HEK293 (cell line): ENCODE measurements around the gene HBZ.

Source experiments
- CTCF ChIA-PET: fragments of 350-600 bp; formaldehyde crosslinking; extraction: SDS; loops from one replicate; lab custom pipeline; 2021; ENCODE audit warnings: antibody characterized with exemption; lab: Yijun Ruan, JAX
- POLR2A ChIA-PET: fragments of 300-600 bp; formaldehyde crosslinking; extraction: SDS; loops from one replicate; lab custom pipeline; 2020; ENCODE audit warnings: antibody characterized with exemption, inconsistent platforms; lab: Yijun Ruan, JAX
- H3K27ac ChIP-seq: fragments of 200-500 bp; sonication (Bioruptor generic); 2 replicates; pipeline ENCODE4 v1.5.1; 2014; ENCODE audit warnings: low read depth, low read length, control low read depth, inconsistent platforms; ENCODE audit errors: extremely low read depth
- H3K36me3 ChIP-seq, 2 experiments: fragments of 200-500 bp in 1 of 2; sonication (Bioruptor generic) in 1 of 2; 1 replicate in 1 of 2; 2 replicates in 1 of 2; pipeline ENCODE4 v1.5.1; 2014 to 2017; ENCODE audit warnings: inconsistent platforms in 2 of 2, low read length in 2 of 2; ENCODE audit not compliant: control insufficient read depth in 2 of 2, insufficient read depth in 1 of 2
- H3K4me1 ChIP-seq: fragments of 200-500 bp; sonication (Bioruptor generic); 2 replicates; pipeline ENCODE4 v1.5.1; 2014; ENCODE audit warnings: mild to moderate bottlenecking, low read length, inconsistent platforms; ENCODE audit not compliant: control insufficient read depth, insufficient read depth
- H3K4me3 ChIP-seq: 2 replicates; pipeline ENCODE4 v1.5.1; 2011; ENCODE audit warnings: low read depth, mild to moderate bottlenecking, control low read depth, low read length, moderate library complexity
- H3K9me3 ChIP-seq: fragments of 200-500 bp; sonication (Bioruptor generic); 2 replicates; pipeline ENCODE4 v1.5.1; 2014; ENCODE audit warnings: low read depth, low read length, inconsistent platforms; ENCODE audit not compliant: control insufficient read depth, insufficient read depth
- BCL11A ChIP-seq: fragments of 450-650 bp; formaldehyde crosslinking; IDR thresholded peaks from 2 replicates; pipeline ENCODE4 v1.5.1; 2016; ENCODE audit warnings: low read depth, missing biosample characterization, missing genetic modification characterization
- SP2 ChIP-seq: fragments of 450-650 bp; formaldehyde crosslinking; IDR thresholded peaks from 2 replicates; pipeline ENCODE4 v1.5.1; 2016; ENCODE audit warnings: missing biosample characterization, missing genetic modification characterization
- SP7 ChIP-seq: fragments of 450-650 bp; formaldehyde crosslinking; IDR thresholded peaks from 2 replicates; pipeline ENCODE4 v1.5.1; 2016; ENCODE audit warnings: missing biosample characterization, missing genetic modification characterization
- TRIM28 ChIP-seq: IDR thresholded peaks from 2 replicates; pipeline ENCODE4 v1.6.1; 2011; ENCODE audit warnings: low read length, control low read depth, borderline replicate concordance
- ZBTB17 ChIP-seq: fragments of 450-650 bp; formaldehyde crosslinking; IDR thresholded peaks from 2 replicates; pipeline ENCODE4 v1.5.1; 2016; ENCODE audit warnings: missing biosample characterization, missing genetic modification characterization
- ZNF112 ChIP-seq: fragments of 450-650 bp; formaldehyde crosslinking; IDR thresholded peaks from 2 replicates; pipeline ENCODE4 v1.5.0; 2017; ENCODE audit warnings: missing biosample characterization, missing genetic modification characterization
- ZNF132 ChIP-seq: fragments of 450-650 bp; formaldehyde crosslinking; IDR thresholded peaks from 2 replicates; pipeline ENCODE4 v1.5.1; 2017; ENCODE audit warnings: missing biosample characterization, missing genetic modification characterization, borderline replicate concordance
- ZNF157 ChIP-seq: fragments of 450-650 bp; formaldehyde crosslinking; IDR thresholded peaks from 2 replicates; pipeline ENCODE4 v1.5.1; 2016; ENCODE audit warnings: missing biosample characterization, missing genetic modification characterization
- ZNF211 ChIP-seq: fragments of 450-650 bp; formaldehyde crosslinking; IDR thresholded peaks from 2 replicates; pipeline ENCODE4 v1.5.1; 2016; ENCODE audit warnings: low read depth, missing biosample characterization, missing genetic modification characterization
- ZNF23 ChIP-seq: fragments of 450-650 bp; formaldehyde crosslinking; IDR thresholded peaks from 2 replicates; pipeline ENCODE4 v1.5.1; 2016; ENCODE audit warnings: missing biosample characterization, missing genetic modification characterization, borderline replicate concordance
- ZNF248 ChIP-seq: fragments of 450-650 bp; formaldehyde crosslinking; IDR thresholded peaks from 2 replicates; pipeline ENCODE4 v1.5.1; 2017; ENCODE audit warnings: missing biosample characterization, missing genetic modification characterization
- ZNF302 ChIP-seq: fragments of 450-650 bp; formaldehyde crosslinking; IDR thresholded peaks from 2 replicates; pipeline ENCODE4 v1.5.1; 2016; ENCODE audit warnings: missing biosample characterization, missing genetic modification characterization, low read depth
- ZNF404 ChIP-seq: fragments of 450-650 bp; formaldehyde crosslinking; IDR thresholded peaks from 2 replicates; pipeline ENCODE4 v1.5.1; 2017; ENCODE audit warnings: missing biosample characterization, missing genetic modification characterization
- ZNF561 ChIP-seq: fragments of 450-650 bp; IDR thresholded peaks from 2 replicates; pipeline ENCODE4 v1.5.1; 2018; ENCODE audit warnings: missing biosample characterization, missing genetic modification characterization, borderline replicate concordance
- ZNF571 ChIP-seq: fragments of 450-650 bp; formaldehyde crosslinking; IDR thresholded peaks from 2 replicates; pipeline ENCODE4 v1.5.0; 2017; ENCODE audit warnings: missing biosample characterization, missing genetic modification characterization
- ZNF610 ChIP-seq: fragments of 450-650 bp; formaldehyde crosslinking; IDR thresholded peaks from 2 replicates; pipeline ENCODE4 v1.5.1; 2016; ENCODE audit warnings: missing biosample characterization, missing genetic modification characterization, borderline replicate concordance
- ZNF629 ChIP-seq: fragments of 450-650 bp; formaldehyde crosslinking; IDR thresholded peaks from 2 replicates; pipeline ENCODE4 v1.5.1; 2017; ENCODE audit warnings: missing biosample characterization, missing genetic modification characterization
- ZNF658 ChIP-seq: fragments of 450-650 bp; formaldehyde crosslinking; IDR thresholded peaks from 2 replicates; pipeline ENCODE4; 2016; ENCODE audit warnings: missing biosample characterization, missing genetic modification characterization
- ZNF660 ChIP-seq: fragments of 450-650 bp; IDR thresholded peaks from 2 replicates; pipeline ENCODE4 v1.5.1; 2018; ENCODE audit warnings: missing biosample characterization, mild to moderate bottlenecking, missing genetic modification characterization
- ZNF664 ChIP-seq: fragments of 450-650 bp; formaldehyde crosslinking; IDR thresholded peaks from 2 replicates; pipeline ENCODE4 v1.5.1; 2016; ENCODE audit warnings: missing biosample characterization, missing genetic modification characterization
- ZNF791 ChIP-seq: fragments of 450-650 bp; formaldehyde crosslinking; IDR thresholded peaks from 2 replicates; pipeline ENCODE4 v1.5.1; 2016; ENCODE audit warnings: missing biosample characterization, missing genetic modification characterization
- ZSCAN16 ChIP-seq: fragments of 450-650 bp; formaldehyde crosslinking; IDR thresholded peaks from 2 replicates; pipeline ENCODE4 v1.5.1; 2016; ENCODE audit warnings: missing biosample characterization, missing genetic modification characterization
- TF ChIP-seq, protein P1 (sequence below): fragments of 450-650 bp; formaldehyde crosslinking; conservative IDR thresholded peaks from 2 replicates; pipeline ENCODE4 v1.5.1; 2016; ENCODE audit warnings: low read depth, missing biosample characterization, missing genetic modification characterization
- TF ChIP-seq, protein P2 (sequence below): fragments of 450-650 bp; formaldehyde crosslinking; IDR thresholded peaks from 2 replicates; pipeline ENCODE4 v1.5.0; 2017; ENCODE audit warnings: missing biosample characterization, missing genetic modification characterization, borderline replicate concordance
- TF ChIP-seq, protein P3 (sequence below): fragments of 450-650 bp; formaldehyde crosslinking; IDR thresholded peaks from 2 replicates; pipeline ENCODE4 v1.5.1; 2016; ENCODE audit warnings: missing biosample characterization, missing genetic modification characterization

HBZ gene

DNA sequence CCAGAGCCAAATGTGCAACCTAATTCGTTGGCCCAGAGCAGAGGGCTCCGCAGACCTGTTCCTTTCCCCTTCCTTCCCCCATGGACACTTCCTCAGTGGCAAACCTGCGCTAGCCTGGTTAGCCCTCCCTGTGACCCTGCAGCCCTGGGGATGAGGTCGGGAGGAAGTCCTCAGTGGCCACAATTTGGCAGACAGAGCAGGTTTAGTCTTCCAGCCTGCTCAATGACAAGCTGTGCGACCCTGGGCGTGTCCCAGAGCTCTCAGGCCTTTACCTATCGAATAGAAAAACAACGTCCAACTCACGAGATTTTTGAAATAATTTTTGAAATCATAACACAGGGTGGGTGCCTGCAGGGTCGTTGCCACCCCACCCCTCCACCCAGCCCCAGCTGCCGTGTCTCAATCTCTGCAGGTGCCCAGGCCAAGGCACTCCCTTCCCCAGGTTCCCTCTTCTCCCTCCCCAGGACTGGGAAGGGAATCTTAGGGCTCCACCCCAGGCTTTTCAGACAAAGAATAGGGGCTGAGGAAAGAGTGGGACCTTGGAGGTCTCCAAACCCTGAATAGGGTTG, 14.8 kb downstream of the HBZ start:
- POLR2A ChIA-PET, result no interaction called here
- CTCF ChIA-PET, result no interaction called here
- Histone ChIP-seq H3K4me1 (no peaks in the 10 kb centered on the region), H3K27ac (no peak overlapping the region), H3K36me3 (no peaks in the 10 kb centered on the region), H3K4me3 (no peak overlapping the region), H3K9me3 (no peaks in the 10 kb centered on the region)
- TF ChIP-seq ZNF664 (tag by site-specific recombination) (no peak), TRIM28 (no peak), ZNF571 (tag by site-specific recombination) (no peak), BCL11A (tag by site-specific recombination) (no peak)
- TF ChIP-seq, protein P1, sequence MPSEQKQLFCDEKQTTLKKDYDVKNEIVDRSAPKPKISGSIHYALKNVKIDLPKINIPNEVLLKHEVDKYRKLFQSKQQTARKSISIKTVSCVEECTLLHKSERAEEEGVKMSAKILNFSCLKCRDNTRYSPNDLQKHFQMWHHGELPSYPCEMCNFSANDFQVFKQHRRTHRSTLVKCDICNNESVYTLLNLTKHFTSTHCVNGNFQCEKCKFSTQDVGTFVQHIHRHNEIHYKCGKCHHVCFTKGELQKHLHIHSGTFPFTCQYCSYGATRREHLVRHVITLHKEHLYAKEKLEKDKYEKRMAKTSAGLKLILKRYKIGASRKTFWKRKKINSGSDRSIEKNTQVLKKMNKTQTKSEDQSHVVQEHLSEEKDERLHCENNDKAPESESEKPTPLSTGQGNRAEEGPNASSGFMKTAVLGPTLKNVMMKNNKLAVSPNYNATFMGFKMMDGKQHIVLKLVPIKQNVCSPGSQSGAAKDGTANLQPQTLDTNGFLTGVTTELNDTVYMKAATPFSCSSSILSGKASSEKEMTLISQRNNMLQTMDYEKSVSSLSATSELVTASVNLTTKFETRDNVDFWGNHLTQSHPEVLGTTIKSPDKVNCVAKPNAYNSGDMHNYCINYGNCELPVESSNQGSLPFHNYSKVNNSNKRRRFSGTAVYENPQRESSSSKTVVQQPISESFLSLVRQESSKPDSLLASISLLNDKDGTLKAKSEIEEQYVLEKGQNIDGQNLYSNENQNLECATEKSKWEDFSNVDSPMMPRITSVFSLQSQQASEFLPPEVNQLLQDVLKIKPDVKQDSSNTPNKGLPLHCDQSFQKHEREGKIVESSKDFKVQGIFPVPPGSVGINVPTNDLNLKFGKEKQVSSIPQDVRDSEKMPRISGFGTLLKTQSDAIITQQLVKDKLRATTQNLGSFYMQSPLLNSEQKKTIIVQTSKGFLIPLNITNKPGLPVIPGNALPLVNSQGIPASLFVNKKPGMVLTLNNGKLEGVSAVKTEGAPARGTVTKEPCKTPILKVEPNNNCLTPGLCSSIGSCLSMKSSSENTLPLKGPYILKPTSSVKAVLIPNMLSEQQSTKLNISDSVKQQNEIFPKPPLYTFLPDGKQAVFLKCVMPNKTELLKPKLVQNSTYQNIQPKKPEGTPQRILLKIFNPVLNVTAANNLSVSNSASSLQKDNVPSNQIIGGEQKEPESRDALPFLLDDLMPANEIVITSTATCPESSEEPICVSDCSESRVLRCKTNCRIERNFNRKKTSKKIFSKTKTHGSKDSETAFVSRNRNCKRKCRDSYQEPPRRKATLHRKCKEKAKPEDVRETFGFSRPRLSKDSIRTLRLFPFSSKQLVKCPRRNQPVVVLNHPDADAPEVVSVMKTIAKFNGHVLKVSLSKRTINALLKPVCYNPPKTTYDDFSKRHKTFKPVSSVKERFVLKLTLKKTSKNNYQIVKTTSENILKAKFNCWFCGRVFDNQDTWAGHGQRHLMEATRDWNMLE, result no peak

DNA sequence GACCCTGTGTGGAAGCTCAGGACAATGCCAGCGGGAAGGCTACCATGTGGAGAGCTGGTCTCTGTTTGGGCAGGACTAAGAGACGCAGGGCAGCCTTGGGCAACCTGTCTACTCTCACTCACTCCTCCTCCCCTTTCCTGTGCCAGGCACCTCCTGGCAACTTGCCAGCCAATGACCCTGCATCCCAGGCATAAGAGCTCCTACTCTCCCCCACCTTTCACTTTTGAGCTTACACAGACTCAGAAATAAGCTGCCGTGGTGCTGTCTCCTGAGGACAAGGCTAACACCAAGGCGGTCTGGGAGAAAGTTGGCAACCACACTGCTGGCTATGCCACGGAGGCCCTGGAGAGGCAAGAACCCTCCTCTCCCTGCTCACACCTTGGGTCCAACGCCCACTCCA, 16.0 kb downstream of the HBZ start:
- ChIA-PET POLR2A (no interaction called here), CTCF (no interaction called here)
- H3K36me3 ChIP-seq, result no peaks in the 10 kb centered on the region
- H3K27ac ChIP-seq, result no peak overlapping the region
- TF ChIP-seq ZNF112 (tag by site-specific recombination) (no peak), ZNF248 (tag by site-specific recombination) (no peak), ZNF211 (tag by site-specific recombination) (no peak), SP7 (tag by site-specific recombination) (no peak), ZNF610 (tag by site-specific recombination) (no peak), ZSCAN16 (tag by site-specific recombination) (no peak), ZNF404 (tag by site-specific recombination) (no peak), ZNF132 (tag by site-specific recombination) (no peak), SP2 (no peak), ZNF23 (tag by site-specific recombination) (no peak), ZNF561 (tag by site-specific recombination) (no peak), ZNF791 (tag by site-specific recombination) (no peak), ZNF157 (tag by site-specific recombination) (no peak), ZNF629 (tag by site-specific recombination) (no peak), ZNF660 (tag by site-specific recombination) (no peak), ZBTB17 (tag by site-specific recombination) (no peak), ZNF658 (no peak), ZNF302 (no peak)
- TF ChIP-seq, protein P2, sequence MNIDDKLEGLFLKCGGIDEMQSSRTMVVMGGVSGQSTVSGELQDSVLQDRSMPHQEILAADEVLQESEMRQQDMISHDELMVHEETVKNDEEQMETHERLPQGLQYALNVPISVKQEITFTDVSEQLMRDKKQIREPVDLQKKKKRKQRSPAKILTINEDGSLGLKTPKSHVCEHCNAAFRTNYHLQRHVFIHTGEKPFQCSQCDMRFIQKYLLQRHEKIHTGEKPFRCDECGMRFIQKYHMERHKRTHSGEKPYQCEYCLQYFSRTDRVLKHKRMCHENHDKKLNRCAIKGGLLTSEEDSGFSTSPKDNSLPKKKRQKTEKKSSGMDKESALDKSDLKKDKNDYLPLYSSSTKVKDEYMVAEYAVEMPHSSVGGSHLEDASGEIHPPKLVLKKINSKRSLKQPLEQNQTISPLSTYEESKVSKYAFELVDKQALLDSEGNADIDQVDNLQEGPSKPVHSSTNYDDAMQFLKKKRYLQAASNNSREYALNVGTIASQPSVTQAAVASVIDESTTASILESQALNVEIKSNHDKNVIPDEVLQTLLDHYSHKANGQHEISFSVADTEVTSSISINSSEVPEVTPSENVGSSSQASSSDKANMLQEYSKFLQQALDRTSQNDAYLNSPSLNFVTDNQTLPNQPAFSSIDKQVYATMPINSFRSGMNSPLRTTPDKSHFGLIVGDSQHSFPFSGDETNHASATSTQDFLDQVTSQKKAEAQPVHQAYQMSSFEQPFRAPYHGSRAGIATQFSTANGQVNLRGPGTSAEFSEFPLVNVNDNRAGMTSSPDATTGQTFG (tag by site-specific recombination), result no peak
- TF ChIP-seq, protein P3, sequence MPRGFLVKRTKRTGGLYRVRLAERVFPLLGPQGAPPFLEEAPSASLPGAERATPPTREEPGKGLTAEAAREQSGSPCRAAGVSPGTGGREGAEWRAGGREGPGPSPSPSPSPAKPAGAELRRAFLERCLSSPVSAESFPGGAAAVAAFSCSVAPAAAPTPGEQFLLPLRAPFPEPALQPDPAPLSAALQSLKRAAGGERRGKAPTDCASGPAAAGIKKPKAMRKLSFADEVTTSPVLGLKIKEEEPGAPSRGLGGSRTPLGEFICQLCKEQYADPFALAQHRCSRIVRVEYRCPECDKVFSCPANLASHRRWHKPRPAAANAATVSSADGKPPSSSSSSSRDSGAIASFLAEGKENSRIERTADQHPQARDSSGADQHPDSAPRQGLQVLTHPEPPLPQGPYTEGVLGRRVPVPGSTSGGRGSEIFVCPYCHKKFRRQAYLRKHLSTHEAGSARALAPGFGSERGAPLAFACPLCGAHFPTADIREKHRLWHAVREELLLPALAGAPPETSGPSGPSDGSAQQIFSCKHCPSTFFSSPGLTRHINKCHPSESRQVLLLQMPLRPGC (tag by site-specific recombination), result no peak
- no peaks in the 10 kb centered on the region for H3K9me3 ChIP-seq
- no peak overlapping the region for H3K4me3 ChIP-seq
- H3K4me1 ChIP-seq, result no peaks in the 10 kb centered on the region
